ENCODE results near the gene CRB1. TPM values are rescaled to one million over a fixed set of nuclear protein-coding genes. Genes with fewer than 3 reads are reported as not detected.

The CRB1 gene
- total RNA-seq, 1 donor from 2014 or later = 2.6 TPM

- Mint-ChIP-seq H3K36me3 (no peaks in the 10 kb centered on the region), H3K4me1 (no peaks in the 10 kb centered on the region), H3K27me3 (ENCODE audit: insufficient read depth, low read depth) (no peaks in the 10 kb centered on the region), H3K9me3 (no peaks in the 10 kb centered on the region), H3K27ac (no peak overlapping the region), H3K4me3 (no peak overlapping the region)
- peak; percentile 66 for DNase-seq (ENCODE audit: low spot score)
- Histone ChIP-seq H3K4me1 (no peaks in the 10 kb centered on the region), H4K20me1 (ENCODE audit: low read depth) (no peaks in the 10 kb centered on the region), H3K4me3 (no peak overlapping the region), H3K9me3 (ENCODE audit: low read depth) (no peaks in the 10 kb centered on the region), H2AFZ (replicated peaks) (peak overlapping the region; percentile 18), H3K4me2 (no peak overlapping the region), H3K36me3 (no peaks in the 10 kb centered on the region), H3K27ac (no peak overlapping the region), H3K79me2 (ENCODE audit: low read depth) (no peaks in the 10 kb centered on the region), H3K9ac (no peak overlapping the region), H3K27me3 (no peaks in the 10 kb centered on the region), H3F3A (ENCODE audit: low read depth) (no peaks in the 10 kb centered on the region)
- no peak for TF ChIP-seq EZH2 (IDR thresholded peaks at IDR 0.05)
- TF ChIP-seq CTCF (IDR thresholded peaks at IDR 0.05) = peak; percentile 86
Observed at GRCh38 chr1:197356723-197357533, 88.9 kb downstream of the CRB1 start.

- H3K27ac Mint-ChIP-seq = no peak overlapping the region
- no peak overlapping the region for H3K4me3 Mint-ChIP-seq
- H3K36me3 Mint-ChIP-seq = no peaks in the 10 kb centered on the region
- Histone ChIP-seq H3K27ac (no peak overlapping the region), H3K79me2 (ENCODE audit: low read depth) (no peaks in the 10 kb centered on the region), H3K36me3 (no peaks in the 10 kb centered on the region), H3K9ac (no peak overlapping the region), H3K9me3 (ENCODE audit: low read depth) (no peaks in the 10 kb centered on the region), H3F3A (ENCODE audit: low read depth) (no peaks in the 10 kb centered on the region), H3K4me3 (no peak overlapping the region), H2AFZ (replicated peaks) (no peak overlapping the region), H3K27me3 (no peaks in the 10 kb centered on the region), H3K4me1 (no peaks in the 10 kb centered on the region), H3K4me2 (no peak overlapping the region), H4K20me1 (ENCODE audit: low read depth) (no peaks in the 10 kb centered on the region)
- TF ChIP-seq EZH2 (IDR thresholded peaks at IDR 0.05) (no peak), CTCF (IDR thresholded peaks at IDR 0.05) (no peak), EZH2phosphoT487 (IDR thresholded peaks at IDR 0.05) (no peak)
- no peak for DNase-seq (ENCODE audit: low spot score)
- no peaks in the 10 kb centered on the region for H3K4me1 Mint-ChIP-seq
- no peaks in the 10 kb centered on the region for H3K9me3 Mint-ChIP-seq
- H3K27me3 Mint-ChIP-seq (ENCODE audit: insufficient read depth, low read depth) = no peaks in the 10 kb centered on the region
Observed at GRCh38 chr1:197358959-197359358, 90.9 kb downstream of the CRB1 start.

- no peaks in the 10 kb centered on the region for H4K20me1 ChIP-seq (ENCODE audit: low read depth)
- H3K4me3 Mint-ChIP-seq = no peak overlapping the region
- no peak overlapping the region for H3K4me2 ChIP-seq
- H3K9ac ChIP-seq = no peak overlapping the region
- no peaks in the 10 kb centered on the region for H3K27me3 Mint-ChIP-seq (ENCODE audit: insufficient read depth, low read depth)
- H3K79me2 ChIP-seq (ENCODE audit: low read depth) = no peaks in the 10 kb centered on the region
- no peaks in the 10 kb centered on the region for H3K4me1 Mint-ChIP-seq
- no peaks in the 10 kb centered on the region for H3K9me3 Mint-ChIP-seq
- no peaks in the 10 kb centered on the region for H3K36me3 ChIP-seq
- no peaks in the 10 kb centered on the region for H3K27me3 ChIP-seq
- H3K27ac ChIP-seq = no peak overlapping the region
- DNase-seq (ENCODE audit: low spot score) = no peak
- H3K4me3 ChIP-seq = no peak overlapping the region
- no peak overlapping the region for H2AFZ ChIP-seq (replicated peaks)
- H3K36me3 Mint-ChIP-seq = no peaks in the 10 kb centered on the region
- H3K27ac Mint-ChIP-seq = no peak overlapping the region
- TF ChIP-seq CTCF (IDR thresholded peaks at IDR 0.05) (no peak), EZH2 (IDR thresholded peaks at IDR 0.05) (no peak)
- H3K9me3 ChIP-seq (ENCODE audit: low read depth) = no peaks in the 10 kb centered on the region
- no peaks in the 10 kb centered on the region for H3K4me1 ChIP-seq
- H3F3A ChIP-seq (ENCODE audit: low read depth) = no peaks in the 10 kb centered on the region
Observed at GRCh38 chr1:197360068-197360467, 92.0 kb downstream of the CRB1 start.

Data from neural progenitor cell (in vitro differentiated cells).